ENCODE results near the gene MPP1. TPM values are rescaled to one million over a fixed set of nuclear protein-coding genes. Genes with fewer than 3 reads are reported as not detected.

MPP1 gene
- total RNA-seq: 23.8 and 26.8 TPM in 2 replicates

GRCh38 chrX:154804957-154805695, at the start of gene MPP1:
Gene MPP1 (minus strand): TSS chrX:154805485. CDS start chrX:154805373, 112 bp downstream.

GRCh38 chrX:154834562-154834961, 29.3 kb upstream of the MPP1 start, which contains the start of gene SMIM9:
Gene SMIM9 (minus strand): TSS chrX:154834662. CDS start chrX:154830856, 3,806 bp downstream.

GRCh38 chrX:154762537-154763296, 42.6 kb downstream of the MPP1 start, which contains the start of gene DKC1:
Gene DKC1 (plus strand): TSS chrX:154762864. CDS start chrX:154762966, 102 bp downstream.

GRCh38 chrX:154750301-154751202, 54.7 kb downstream of the MPP1 start, which contains the start of gene GAB3:
Gene GAB3 (minus strand): TSS chrX:154751077. CDS start chrX:154751025, 52 bp downstream.

Other genes with a start within 250 kb of the MPP1 start
- gene CTAG1A, start 220.4 kb downstream of the MPP1 start, total RNA-seq: not detected in 2 replicates
- gene CTAG1B, start 186.2 kb downstream of the MPP1 start, total RNA-seq: not detected in 2 replicates
- gene CTAG2, start 151.9 kb downstream of the MPP1 start, total RNA-seq: not detected in 2 replicates
- 2.9 and 3.4 TPM in 2 replicates for gene GAB3, start 54.4 kb downstream of the MPP1 start, total RNA-seq
- gene DKC1, start 42.6 kb downstream of the MPP1 start, total RNA-seq: 21.2 and 25.7 TPM in 2 replicates
- gene SMIM9, start 29.2 kb upstream of the MPP1 start, total RNA-seq: not detected in 2 replicates
- 18.8 and 25.0 TPM in 2 replicates for gene F8A1, start 80.9 kb upstream of the MPP1 start, total RNA-seq
- 12.7 and 15.0 TPM in 2 replicates for gene F8, start 217.2 kb upstream of the MPP1 start, total RNA-seq
- 86.2 and 119 TPM in 2 replicates for gene FUNDC2, start 221.4 kb upstream of the MPP1 start, total RNA-seq

Data from cardiac ventricle fibroblast (primary cell).